SK-MEL-5 (cell line): ENCODE measurements around the gene TBC1D4. TPM values are rescaled to one million over a fixed set of nuclear protein-coding genes. Genes with fewer than 3 reads are reported as not detected.
"Not testable (repeated sequence)": the region's sequence is repeated elsewhere in the genome, so short reads cannot be mapped to it uniquely, and the experiment has no call there.

Experiments used
- DNase-seq: peaks from one replicate; pipeline ENCODE4 v3.0.0-alpha.2; 2016; ENCODE audit warnings: low read depth, low spot score
- in situ Hi-C: cut with HindIII; loops from 2 replicates; pipeline ENCODE4 v1.10.0; 2016; ENCODE audit warnings: low sequenced_read_pairs, high pct_unique_total_duplicates, low pct_unique_long_range_greater_than_20kb
- total RNA-seq: library from RNA; depleted of rRNA; stranded (reverse); fragments of >200 nt; shearing (Covaris generic); gene quantifications from 2 replicates; pipeline ENCODE4 v1.2.3, GENCODE V29; 2014

The TBC1D4 gene
- total RNA-seq, 1 experiment from 2014 or later: 36.9 TPM

GRCh38 chr13:75434126-75434525 lies 47.8 kb downstream of the TBC1D4 start:
- DNase-seq: not testable (repeated sequence)
- in situ Hi-C loops: loop anchor here (10.0 kb wide), 1 partner anchor 51 kb away; the partner anchor contains the start of gene TBC1D4

GRCh38 chr13:75432811-75433244 lies 49.1 kb downstream of the TBC1D4 start:
- no peak for DNase-seq
- in situ Hi-C loops: loop anchor here (10.0 kb wide), 1 partner anchor 52 kb away; the partner anchor contains the start of gene TBC1D4

GRCh38 chr13:75432045-75432444 lies 49.9 kb downstream of the TBC1D4 start:
- peak; percentile 90 for DNase-seq
- in situ Hi-C loops: loop anchor here (10.0 kb wide), 1 partner anchor 53 kb away; the partner anchor contains the start of gene TBC1D4

- DNase-seq: no peak
- in situ Hi-C loops: loop anchor here (10.0 kb wide), 1 partner anchor 54 kb away; the partner anchor contains the start of gene TBC1D4
These were observed 51.3 kb downstream of the TBC1D4 start for GRCh38 chr13:75430436-75431209.

- in situ Hi-C loops: no loop called here
- DNase-seq: no peak
These were observed 55.5 kb downstream of the TBC1D4 start for GRCh38 chr13:75426421-75426820.

GRCh38 chr13:75425216-75426009 lies 56.6 kb downstream of the TBC1D4 start:
- no peak for DNase-seq
- in situ Hi-C loops: no loop called here

GRCh38 chr13:75423946-75424345 lies 58.0 kb downstream of the TBC1D4 start:
- no peak for DNase-seq
- in situ Hi-C loops: no loop called here

- no peak for DNase-seq
- in situ Hi-C loops: no loop called here
These were observed 59.9 kb downstream of the TBC1D4 start for GRCh38 chr13:75422028-75422427.

GRCh38 chr13:75421133-75421532 lies 60.8 kb downstream of the TBC1D4 start:
- in situ Hi-C loops: no loop called here
- no peak for DNase-seq

- DNase-seq: no peak
- in situ Hi-C loops: no loop called here
These were observed 62.3 kb downstream of the TBC1D4 start for GRCh38 chr13:75419656-75420055.

GRCh38 chr13:75418997-75419396 lies 63.0 kb downstream of the TBC1D4 start:
- no peak for DNase-seq
- in situ Hi-C loops: no loop called here

- DNase-seq: no peak
- in situ Hi-C loops: no loop called here
These were observed 63.7 kb downstream of the TBC1D4 start for GRCh38 chr13:75418186-75418843.

- in situ Hi-C loops: no loop called here
- DNase-seq: no peak
These were observed 64.3 kb downstream of the TBC1D4 start for GRCh38 chr13:75417656-75418055.

- in situ Hi-C loops: no loop called here
- no peak for DNase-seq
These were observed 65.0 kb downstream of the TBC1D4 start for GRCh38 chr13:75417012-75417384.

- DNase-seq: no peak
- in situ Hi-C loops: no loop called here
These were observed 65.5 kb downstream of the TBC1D4 start for GRCh38 chr13:75416327-75417011.

GRCh38 chr13:75415694-75416093 lies 66.3 kb downstream of the TBC1D4 start:
- in situ Hi-C loops: no loop called here
- no peak for DNase-seq

- in situ Hi-C loops: no loop called here
- no peak for DNase-seq
These were observed 66.8 kb downstream of the TBC1D4 start for GRCh38 chr13:75415171-75415570.
